Vagina (tissue), 2 donors: ENCODE results near the gene N4BP3. TPM values are rescaled to one million over a fixed set of nuclear protein-coding genes. Genes with fewer than 3 reads are reported as not detected.

Experiments
- DNase-seq, 2 donors: peaks; one replicate each; pipeline ENCODE4 v3.0.0-alpha.2; 2017; ENCODE audit errors: extremely low spot score in 2 of 2
- H3K27ac ChIP-seq: fragments of 200-600 bp; sonication (generic); one replicate; pipeline ENCODE4 v1.5.1; 2019
- H3K27me3 ChIP-seq: fragments of 200-600 bp; sonication (generic); one replicate; pipeline ENCODE4 v1.5.1; 2019
- H3K36me3 ChIP-seq, 2 donors: fragments of 200-600 bp; sonication (generic); one replicate each; pipeline ENCODE4 v1.5.1; 2017 to 2019
- H3K4me1 ChIP-seq: fragments of 200-600 bp; sonication (generic); one replicate; pipeline ENCODE4 v1.5.1; 2019
- H3K4me3 ChIP-seq, 2 donors: fragments of 200-600 bp; sonication (generic); 1 replicate in 1 of 2; 2 replicates in 1 of 2; pipeline ENCODE4 v1.5.1; 2016 to 2019
- H3K9me3 ChIP-seq: fragments of 200-600 bp; sonication (generic); one replicate; pipeline ENCODE4 v1.5.1; 2019
- POLR2A ChIP-seq, 2 donors: fragments of 450-650 bp; IDR thresholded peaks; one replicate each; pipeline ENCODE4 v1.6.1; 2017; ENCODE audit warnings: antibody characterized with exemption in 2 of 2, mild to moderate bottlenecking in 2 of 2, moderate library complexity in 2 of 2
- POLR2AphosphoS5 ChIP-seq, 2 donors: sonication (generic); formaldehyde crosslinking; IDR thresholded peaks; one replicate each; pipeline ENCODE4 v1.9.0; 2017; ENCODE audit warnings: antibody characterized with exemption in 2 of 2, mild to moderate bottlenecking in 2 of 2, low read depth in 1 of 2; ENCODE audit not compliant: insufficient read depth in 1 of 2
- intact Hi-C: fragments of 100-400 bp; cut with DNase I; formaldehyde crosslinking; loops from one replicate; pipeline ENCODE4 v1.15.1; 2023
- total RNA-seq: library from RNA; depleted of rRNA; stranded (reverse); fragments of >200 nt; gene quantifications from one replicate; pipeline ENCODE4 v1.2.3, GENCODE V29; 2016
- TF ChIP-seq, protein P1 (sequence below), 3 experiments: fragments of 450-650 bp in 2 of 3; fragments of 200-600 bp in 1 of 3; sonication (generic) in 1 of 3; IDR thresholded peaks; one replicate each; pipeline ENCODE4 v1.5.1; 2017 to 2019; ENCODE audit warnings: antibody characterized with exemption in 3 of 3, mild to moderate bottlenecking in 2 of 3, moderate library complexity in 2 of 3

N4BP3 gene
- total RNA-seq, 1 donor from 2014 or later: 4.9 TPM

DNA sequence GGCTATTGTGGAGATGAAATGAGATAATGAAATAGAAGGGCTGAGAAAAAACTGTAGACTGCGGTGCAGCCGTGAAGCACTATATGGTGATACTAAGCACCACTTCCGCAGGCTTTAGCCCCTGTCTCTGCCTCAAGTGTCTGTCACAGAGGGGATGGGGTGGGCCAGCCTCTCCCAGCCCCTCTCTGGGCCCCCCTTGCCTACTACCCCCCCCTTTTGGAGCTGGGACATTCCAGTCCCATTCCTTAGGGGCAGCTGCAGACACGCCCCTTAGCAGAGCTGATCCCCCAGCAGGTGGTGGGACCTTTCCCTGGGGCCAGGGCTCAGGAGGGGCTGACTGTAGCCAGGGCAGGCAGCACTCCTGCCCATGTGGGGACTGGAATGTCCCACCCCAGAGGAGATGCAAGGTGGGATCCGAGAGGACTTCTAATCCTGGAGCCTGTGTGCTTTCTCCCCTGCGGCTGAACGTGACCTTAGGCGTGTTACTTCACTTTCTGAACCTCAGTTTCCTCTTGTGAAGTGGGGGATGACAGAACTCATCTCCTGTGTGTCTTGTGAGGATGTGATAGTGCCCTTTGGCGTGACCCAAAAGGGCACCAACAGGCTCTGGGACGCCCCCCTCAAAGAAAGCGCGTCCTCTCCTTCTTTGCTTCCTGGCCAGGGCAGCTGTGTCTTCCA is 1.9 kb downstream of the N4BP3 start:
- H3K4me3 ChIP-seq: peak overlapping the region in 1 of 2 donors; percentile 40
- peaks cover 30% of the 10 kb centered on the region for H3K4me1 ChIP-seq
- H3K27ac ChIP-seq: no peak overlapping the region

DNA sequence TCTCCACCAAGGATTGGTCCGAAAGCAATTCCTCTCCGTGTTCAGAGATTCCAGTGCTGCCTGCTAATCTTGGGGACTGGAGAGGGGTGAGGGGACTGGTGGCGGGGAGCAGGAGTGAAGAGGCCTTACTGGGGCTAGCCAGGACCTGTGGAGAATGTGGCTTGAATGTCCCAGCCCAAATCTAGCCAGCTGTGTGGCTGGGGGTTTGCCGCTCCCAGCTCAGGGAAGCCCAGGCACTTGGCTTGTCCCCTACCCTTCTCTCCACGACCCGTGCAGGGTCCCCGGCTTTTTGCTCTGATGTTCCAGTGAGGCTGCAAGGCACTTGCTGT is 2.4 kb downstream of the N4BP3 start:
- Histone ChIP-seq H3K4me3 (no peak overlapping the region), H3K27ac (no peak overlapping the region), H3K4me1 (peaks cover 30% of the 10 kb centered on the region), H3K36me3 (no peaks in the 10 kb centered on the region), H3K27me3 (no peaks in the 10 kb centered on the region), H3K9me3 (no peaks in the 10 kb centered on the region)
- DNase-seq: no peak
- TF ChIP-seq POLR2A (IDR thresholded peaks at IDR 0.05) (no peak), POLR2AphosphoS5 (IDR thresholded peaks at IDR 0.05; ENCODE audit: insufficient read depth in 1 of 2, low read depth in 1 of 2) (no peak)
- TF ChIP-seq, protein P1, sequence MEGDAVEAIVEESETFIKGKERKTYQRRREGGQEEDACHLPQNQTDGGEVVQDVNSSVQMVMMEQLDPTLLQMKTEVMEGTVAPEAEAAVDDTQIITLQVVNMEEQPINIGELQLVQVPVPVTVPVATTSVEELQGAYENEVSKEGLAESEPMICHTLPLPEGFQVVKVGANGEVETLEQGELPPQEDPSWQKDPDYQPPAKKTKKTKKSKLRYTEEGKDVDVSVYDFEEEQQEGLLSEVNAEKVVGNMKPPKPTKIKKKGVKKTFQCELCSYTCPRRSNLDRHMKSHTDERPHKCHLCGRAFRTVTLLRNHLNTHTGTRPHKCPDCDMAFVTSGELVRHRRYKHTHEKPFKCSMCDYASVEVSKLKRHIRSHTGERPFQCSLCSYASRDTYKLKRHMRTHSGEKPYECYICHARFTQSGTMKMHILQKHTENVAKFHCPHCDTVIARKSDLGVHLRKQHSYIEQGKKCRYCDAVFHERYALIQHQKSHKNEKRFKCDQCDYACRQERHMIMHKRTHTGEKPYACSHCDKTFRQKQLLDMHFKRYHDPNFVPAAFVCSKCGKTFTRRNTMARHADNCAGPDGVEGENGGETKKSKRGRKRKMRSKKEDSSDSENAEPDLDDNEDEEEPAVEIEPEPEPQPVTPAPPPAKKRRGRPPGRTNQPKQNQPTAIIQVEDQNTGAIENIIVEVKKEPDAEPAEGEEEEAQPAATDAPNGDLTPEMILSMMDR (IDR thresholded peaks at IDR 0.05): no peak
- intact Hi-C loops: no loop called here

More for the DNA sequence above, 1.9 kb downstream of the N4BP3 start:
- TF ChIP-seq, protein P1 (IDR thresholded peaks at IDR 0.05): no peak
- no peak for TF ChIP-seq POLR2A (IDR thresholded peaks at IDR 0.05)
- TF ChIP-seq POLR2AphosphoS5 (IDR thresholded peaks at IDR 0.05; ENCODE audit: insufficient read depth in 1 of 2, low read depth in 1 of 2): no peak
- no peak for DNase-seq
- no peaks in the 10 kb centered on the region for H3K36me3 ChIP-seq
- no peaks in the 10 kb centered on the region for H3K27me3 ChIP-seq
- H3K9me3 ChIP-seq: no peaks in the 10 kb centered on the region
- intact Hi-C loops: no loop called here

DNA sequence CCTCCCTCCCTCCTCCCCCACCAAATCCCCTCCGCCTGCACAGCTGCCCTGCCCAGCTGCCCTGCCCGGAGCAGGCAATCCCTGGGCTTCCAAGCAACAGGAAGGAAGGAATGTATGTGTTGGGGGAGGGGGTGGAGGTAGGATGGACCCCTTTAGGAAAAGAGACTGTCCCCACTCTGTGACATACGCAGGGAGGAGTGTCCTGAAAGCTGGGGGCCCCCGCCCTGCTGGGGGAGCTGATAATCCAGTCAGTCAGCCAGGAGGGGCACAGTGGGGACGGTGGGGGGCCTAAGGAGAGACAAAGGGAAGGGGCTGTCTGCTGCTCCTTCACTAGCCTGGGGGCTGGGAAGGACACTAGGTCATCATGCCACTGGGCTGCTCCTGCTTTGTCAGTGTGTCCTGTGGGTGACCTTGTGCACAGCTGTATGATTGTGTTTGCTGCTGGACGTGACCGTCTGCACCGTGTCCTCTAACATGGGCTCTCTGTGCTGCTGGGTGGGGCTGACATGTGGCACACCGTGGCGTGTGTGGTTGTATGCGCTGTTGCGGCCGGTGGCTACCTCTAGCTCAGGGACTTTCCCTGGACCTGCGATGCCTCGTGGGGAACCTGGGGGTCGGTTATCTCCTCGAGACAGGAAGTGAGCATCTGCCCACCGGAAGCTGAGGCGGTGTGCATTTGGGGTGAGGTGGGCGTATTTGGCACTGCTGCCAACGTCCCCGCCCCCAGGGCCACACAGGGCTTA is 3.0 kb downstream of the N4BP3 start:
- DNase-seq: no peak
- Histone ChIP-seq H3K4me3 (no peak overlapping the region), H3K36me3 (no peaks in the 10 kb centered on the region), H3K27me3 (no peaks in the 10 kb centered on the region), H3K4me1 (peaks cover 35% of the 10 kb centered on the region), H3K9me3 (no peaks in the 10 kb centered on the region), H3K27ac (no peak overlapping the region)
- TF ChIP-seq POLR2AphosphoS5 (IDR thresholded peaks at IDR 0.05; ENCODE audit: insufficient read depth in 1 of 2, low read depth in 1 of 2) (no peak), POLR2A (IDR thresholded peaks at IDR 0.05) (no peak)
- TF ChIP-seq, protein P1 (IDR thresholded peaks at IDR 0.05): no peak
- intact Hi-C loops: no loop called here

DNA sequence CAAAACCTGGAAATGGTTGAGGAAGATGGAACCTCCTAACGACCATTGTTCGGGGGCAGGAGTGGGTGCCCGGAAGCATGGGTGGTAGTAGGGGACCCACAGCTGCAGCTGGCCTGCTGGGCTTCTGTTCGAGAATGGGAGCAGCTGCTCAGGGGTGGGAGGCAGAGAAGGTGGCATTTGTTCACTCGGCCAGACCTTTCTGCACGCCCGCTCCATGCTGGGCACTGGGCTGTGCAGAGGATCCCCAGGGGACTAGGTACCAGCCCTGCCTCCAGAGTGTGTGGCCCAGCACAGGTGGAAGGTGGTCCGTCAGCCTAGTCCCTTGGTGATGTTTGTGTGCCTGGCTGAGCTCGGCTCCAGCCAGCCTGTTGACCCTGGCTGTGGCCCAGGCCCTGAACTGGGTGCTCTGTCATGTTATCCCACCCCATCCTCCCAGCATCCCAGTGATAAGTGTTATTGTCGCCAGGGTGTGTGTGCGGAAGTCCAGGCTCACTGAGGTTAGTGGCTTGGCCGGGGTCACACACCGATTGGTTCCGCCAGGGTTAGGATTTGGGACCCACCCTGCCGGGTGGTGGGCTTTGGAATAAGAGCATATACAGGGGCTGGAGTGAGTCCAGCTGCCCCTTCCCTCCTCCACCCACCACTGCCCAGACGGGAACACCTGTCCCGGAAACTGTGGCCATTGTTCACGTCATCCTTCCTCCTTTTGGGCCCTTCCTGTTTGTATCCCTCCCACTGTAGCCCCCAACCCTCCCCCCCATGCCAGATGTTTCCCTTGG is 4.8 kb downstream of the N4BP3 start:
- Histone ChIP-seq H3K36me3 (no peaks in the 10 kb centered on the region), H3K27me3 (no peaks in the 10 kb centered on the region), H3K27ac (no peak overlapping the region), H3K9me3 (no peaks in the 10 kb centered on the region), H3K4me1 (peaks cover 42% of the 10 kb centered on the region), H3K4me3 (no peak overlapping the region)
- intact Hi-C loops: no loop called here
- DNase-seq: no peak
- TF ChIP-seq POLR2AphosphoS5 (IDR thresholded peaks at IDR 0.05; ENCODE audit: insufficient read depth in 1 of 2, low read depth in 1 of 2) (no peak), POLR2A (IDR thresholded peaks at IDR 0.05) (no peak)
- TF ChIP-seq, protein P1 (IDR thresholded peaks at IDR 0.05): no peak
